GM08714 (cell line): ENCODE data around the gene TMOD3.

Experiments used
- H3K4me3 ChIP-seq: fragments of 200-500 bp; sonication (Bioruptor generic); 2 replicates; pipeline ENCODE4 v1.5.1; 2014; ENCODE audit warnings: mild to moderate bottlenecking, low read length, inconsistent platforms
- ZNF274 ChIP-seq: IDR thresholded peaks from 2 replicates; pipeline ENCODE4 v1.6.1; 2012; ENCODE audit warnings: mild to moderate bottlenecking, low read depth, low read length

Gene TMOD3

DNA sequence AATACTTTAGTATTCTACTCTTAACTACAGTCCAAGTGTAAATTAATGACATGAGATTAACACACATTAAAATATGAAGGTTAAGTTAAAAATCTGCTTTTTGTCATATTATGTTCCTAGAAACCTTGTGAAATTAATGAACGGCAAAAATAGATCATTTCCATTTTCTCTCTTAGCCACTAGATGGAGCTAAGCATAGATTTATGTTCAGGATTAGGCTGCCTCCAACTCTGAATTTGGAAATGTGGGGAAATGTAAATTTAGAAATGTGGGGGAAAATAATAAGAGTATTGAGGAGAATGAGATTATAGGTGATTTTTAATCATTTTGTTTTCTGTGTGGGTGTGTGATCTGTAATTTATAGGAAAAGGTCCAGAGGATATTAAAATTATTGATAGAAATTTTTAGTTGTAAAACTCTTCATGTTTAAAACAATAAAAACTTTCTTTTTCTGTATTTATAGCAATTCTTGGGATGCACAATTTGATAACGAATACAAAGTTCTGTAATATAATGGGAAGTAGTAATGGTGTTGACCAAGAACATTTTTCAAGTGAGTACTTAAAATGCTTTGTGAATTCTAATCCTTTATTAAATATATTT is 59.2 kb downstream of the TMOD3 start:
- no peak for TF ChIP-seq ZNF274

GRCh38 chr15:51889486-51889885 is 60.0 kb downstream of the TMOD3 start:
- no peak for TF ChIP-seq ZNF274
- no peak overlapping the region for H3K4me3 ChIP-seq

More for the DNA sequence above, 59.2 kb downstream of the TMOD3 start:
- H3K4me3 ChIP-seq = no peak overlapping the region

DNA sequence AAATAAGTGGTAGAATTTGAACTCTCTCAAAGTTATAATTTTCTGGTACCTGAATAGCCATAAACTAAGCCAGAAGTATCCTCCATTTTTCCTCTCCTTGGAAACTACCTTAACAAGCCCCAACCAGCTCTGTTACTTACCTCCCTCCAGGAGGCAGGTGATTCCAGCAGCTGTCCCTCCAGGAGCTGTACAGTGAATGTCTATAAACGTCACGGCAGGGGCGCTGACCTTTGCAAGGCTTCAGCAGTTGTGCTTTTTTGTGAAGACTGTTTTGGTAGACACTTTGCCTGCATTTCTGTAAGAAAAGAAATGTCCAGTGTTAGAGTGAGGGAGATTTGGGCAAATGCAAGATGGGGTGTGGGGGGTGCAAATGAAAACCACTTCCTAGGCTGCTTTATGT is 75.0 kb downstream of the TMOD3 start:
- no peak overlapping the region for H3K4me3 ChIP-seq
- no peak for TF ChIP-seq ZNF274

DNA sequence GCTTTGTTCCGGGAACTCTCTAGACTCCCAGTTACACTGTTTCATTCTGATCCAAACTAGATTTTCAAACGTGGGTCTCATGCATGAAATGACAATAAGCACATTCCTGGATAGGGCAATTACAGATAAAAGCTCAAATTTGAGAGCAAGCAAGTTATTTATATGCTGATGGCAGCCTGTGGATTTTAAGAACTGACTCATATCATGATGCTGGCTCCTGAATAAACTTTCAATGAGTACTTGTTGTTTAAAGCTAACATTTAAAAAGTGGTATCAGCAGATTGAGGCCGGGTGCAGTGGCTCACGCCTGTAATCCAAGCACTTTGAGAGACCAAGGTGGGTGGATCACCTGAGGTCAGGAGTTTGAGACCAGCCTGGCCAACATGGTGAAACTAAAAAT is 75.5 kb downstream of the TMOD3 start:
- no peak for TF ChIP-seq ZNF274
- no peak overlapping the region for H3K4me3 ChIP-seq

DNA sequence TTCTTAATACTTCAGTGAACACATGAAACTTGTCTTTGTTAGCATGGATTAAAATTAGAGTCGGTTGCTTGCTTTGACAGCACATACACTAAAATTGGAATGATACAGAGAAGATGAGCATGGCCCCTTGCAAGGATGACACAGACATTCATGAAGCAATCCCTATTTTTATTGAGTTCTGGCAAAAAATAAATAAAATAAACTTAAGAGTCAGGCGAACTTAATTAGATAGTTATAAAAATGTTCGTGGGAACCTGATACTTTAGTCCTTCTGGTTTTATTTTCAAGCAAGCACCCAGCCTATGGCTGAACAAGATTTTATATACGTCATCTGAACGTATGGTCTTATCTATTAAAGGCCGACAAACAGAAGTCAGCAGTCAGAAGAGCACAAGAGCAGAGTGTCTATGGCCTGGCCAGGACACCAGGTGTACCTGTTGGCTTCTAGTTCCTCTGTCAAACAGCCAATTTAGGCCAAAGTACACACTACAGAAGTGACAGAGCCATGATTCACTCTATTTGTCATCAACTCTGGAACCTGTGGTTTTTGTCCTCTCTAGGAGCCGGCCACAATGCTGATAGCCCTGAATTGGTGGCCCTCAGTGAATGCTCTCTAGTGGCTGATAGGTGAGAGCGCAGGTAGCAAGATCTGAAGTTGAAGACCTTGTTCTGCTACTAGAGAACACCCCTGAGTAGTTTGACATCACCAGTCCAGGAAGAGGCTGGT is 77.8 kb downstream of the TMOD3 start:
- no peak overlapping the region for H3K4me3 ChIP-seq
- no peak for TF ChIP-seq ZNF274

- H3K4me3 ChIP-seq = no peak overlapping the region
- no peak for TF ChIP-seq ZNF274
Observed at GRCh38 chr15:51908316-51908715, 78.9 kb downstream of the TMOD3 start.

- H3K4me3 ChIP-seq = no peak overlapping the region
- no peak for TF ChIP-seq ZNF274
Observed at GRCh38 chr15:51909584-51909983, 80.1 kb downstream of the TMOD3 start.

DNA sequence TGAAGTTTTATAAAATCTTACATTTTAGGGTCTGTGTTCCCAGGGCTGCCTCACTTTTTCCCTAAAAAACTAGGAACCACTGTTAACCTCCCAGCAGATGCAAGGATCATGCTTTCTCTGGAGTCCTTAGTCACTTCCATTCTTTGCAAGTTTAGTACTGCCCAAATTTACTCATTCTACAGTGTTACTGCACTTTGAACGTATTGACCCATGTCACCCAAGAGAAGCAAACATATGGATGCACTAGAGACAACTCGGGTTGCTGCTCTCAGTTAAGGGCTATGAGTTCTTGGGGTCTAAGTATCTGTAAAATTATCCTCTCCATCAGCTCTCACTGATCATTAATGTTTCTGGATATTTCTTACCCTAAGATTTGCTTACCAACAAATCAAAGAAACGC is 83.1 kb downstream of the TMOD3 start:
- no peak overlapping the region for H3K4me3 ChIP-seq
- TF ChIP-seq ZNF274 = no peak

DNA sequence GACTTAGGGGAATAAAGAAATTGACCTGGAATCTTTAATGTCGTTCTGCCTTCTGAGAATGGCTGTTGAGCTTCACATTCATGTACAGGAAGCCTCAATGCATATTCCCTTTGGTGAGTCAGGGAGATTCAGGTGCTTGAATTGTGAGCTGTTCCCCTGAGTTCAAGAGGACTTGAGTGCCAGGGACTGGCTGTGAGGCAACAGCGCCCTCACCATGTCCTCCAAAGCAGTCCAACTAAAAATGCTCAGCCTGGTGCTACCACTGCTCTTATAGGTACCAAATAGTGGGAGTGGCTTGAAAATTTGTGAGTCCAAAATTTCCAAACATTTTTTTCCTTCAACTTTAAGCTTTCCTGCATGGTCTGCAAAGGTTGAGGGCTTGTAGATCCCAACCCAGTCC is 88.0 kb downstream of the TMOD3 start:
- no peak overlapping the region for H3K4me3 ChIP-seq
- TF ChIP-seq ZNF274 = no peak

- TF ChIP-seq ZNF274 = no peak
- H3K4me3 ChIP-seq = no peak overlapping the region
Observed at GRCh38 chr15:51924156-51925068, 95.0 kb downstream of the TMOD3 start.

DNA sequence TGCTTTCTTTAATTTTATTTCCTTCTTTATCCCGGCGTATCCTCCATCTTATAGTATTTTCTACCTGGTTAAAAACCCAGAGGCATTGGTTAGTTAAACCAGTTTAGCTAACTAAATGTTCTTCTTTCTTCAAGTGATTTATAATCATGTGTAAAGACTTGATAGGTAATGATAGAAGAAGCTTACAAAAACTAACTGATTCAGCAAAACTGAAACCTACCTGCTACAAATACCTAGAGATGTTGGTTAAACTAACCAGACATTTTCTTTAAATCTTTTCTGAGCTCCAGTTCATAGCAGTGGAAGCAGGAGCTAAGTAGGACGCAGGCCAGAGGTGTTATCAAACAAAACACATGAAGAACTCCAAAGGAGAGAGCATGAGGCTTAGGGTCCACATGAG is 97.4 kb downstream of the TMOD3 start:
- no peak overlapping the region for H3K4me3 ChIP-seq
- no peak for TF ChIP-seq ZNF274

GRCh38 chr15:51931016-51931415 is 101.6 kb downstream of the TMOD3 start:
- H3K4me3 ChIP-seq = no peak overlapping the region
- TF ChIP-seq ZNF274 = no peak

GRCh38 chr15:51931638-51932037 is 102.2 kb downstream of the TMOD3 start:
- no peak for TF ChIP-seq ZNF274

DNA sequence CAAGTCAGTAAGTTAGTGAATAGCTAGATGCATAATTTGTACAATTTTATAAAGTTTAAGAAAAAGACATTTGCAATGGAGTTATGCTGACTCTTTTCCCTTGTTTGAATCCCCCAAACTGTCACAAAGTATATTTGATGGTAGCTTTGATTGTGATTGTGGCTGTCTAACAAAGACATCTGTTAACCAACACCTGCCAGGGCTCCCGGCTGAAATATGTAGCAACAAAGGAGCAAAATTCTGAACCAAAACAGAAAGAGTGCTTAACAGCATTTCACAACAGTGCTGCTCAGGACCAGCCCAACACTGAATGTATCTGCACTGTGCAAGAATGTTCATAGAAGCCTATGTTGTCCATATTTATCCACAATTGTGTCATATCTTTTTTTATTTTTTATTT is 102.7 kb downstream of the TMOD3 start:
- H3K4me3 ChIP-seq = no peak overlapping the region
- TF ChIP-seq ZNF274 = no peak

More at GRCh38 chr15:51931638-51932037, 102.2 kb downstream of the TMOD3 start:
- no peak overlapping the region for H3K4me3 ChIP-seq

DNA sequence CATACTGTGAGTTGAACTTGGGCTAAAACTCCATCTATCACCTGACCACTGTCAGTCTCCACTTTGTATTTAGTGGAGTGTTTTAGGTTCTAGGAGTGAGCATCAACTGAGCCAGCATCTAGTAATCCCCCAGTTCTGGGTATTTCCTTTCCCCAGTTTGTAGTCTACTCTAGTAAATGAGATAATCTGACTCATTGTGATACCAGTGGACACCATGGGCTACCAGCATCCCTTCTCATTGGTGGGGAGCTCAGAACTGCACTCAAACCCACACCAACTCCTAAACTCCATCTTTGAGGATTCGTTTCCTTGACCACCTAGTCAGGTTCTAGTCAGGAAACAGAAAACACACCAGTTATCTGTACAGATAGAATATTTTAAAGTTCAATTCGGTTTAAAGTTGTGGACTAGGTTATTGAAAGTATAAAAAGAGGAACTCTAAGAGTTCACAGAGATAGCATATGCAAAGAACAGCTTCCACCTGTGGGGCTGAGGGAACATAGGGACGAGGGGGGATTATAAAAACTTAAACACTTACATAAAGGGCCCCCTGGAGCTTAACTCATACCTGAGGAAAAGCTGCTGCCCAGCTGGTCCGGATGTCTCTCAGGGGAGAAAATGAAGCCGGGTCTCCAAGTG is 106.1 kb downstream of the TMOD3 start:
- H3K4me3 ChIP-seq = no peak overlapping the region

More for the DNA sequence above, 106.1 kb downstream of the TMOD3 start:
- no peak for TF ChIP-seq ZNF274
